ENCODE data around the gene ADGRF3.
"Not testable (repeated sequence)": the region's sequence is repeated elsewhere in the genome, so short reads cannot be mapped to it uniquely, and the experiment has no call there.

The ADGRF3 gene

DNA sequence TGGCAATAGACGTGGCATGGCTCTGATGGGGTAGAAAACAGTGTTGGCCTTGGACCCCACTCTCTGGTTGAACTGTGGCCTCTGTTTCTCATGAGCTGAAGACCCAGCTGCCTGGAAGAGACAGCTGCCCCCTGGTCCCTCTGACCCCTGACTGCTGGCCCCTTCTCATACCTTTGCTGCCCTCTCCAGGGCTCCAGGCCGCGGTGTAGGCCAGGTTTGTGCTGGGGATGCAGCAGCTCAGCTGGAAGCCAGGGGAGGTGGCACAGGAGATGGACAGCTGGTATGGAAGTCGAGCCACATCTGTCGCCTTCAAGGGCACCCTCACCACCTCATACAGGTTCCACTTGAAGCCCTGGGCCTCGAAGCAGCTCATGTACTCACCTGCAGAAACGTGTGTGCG, 32.3 kb downstream of the ADGRF3 start:
- DNase-seq: no peak

DNA sequence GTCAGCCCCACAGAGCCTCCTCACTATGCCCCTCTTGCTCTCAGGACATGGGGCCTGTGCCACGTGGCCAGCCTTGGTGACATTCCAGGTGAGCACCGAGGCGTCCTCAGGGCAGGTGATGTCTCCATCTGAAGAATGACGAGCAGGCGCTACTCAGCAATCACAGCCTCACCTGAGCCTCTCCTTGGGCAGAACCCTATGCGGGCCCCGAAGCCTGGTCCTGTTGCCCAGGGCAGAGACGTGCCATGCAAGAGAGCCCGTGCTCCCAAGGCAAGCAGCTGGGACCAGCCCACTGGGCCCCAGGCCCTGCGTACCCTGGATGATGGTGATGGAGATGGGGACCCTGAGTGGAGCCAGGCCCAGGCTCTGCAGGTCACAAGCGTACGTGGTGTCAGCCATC, 33.1 kb downstream of the ADGRF3 start:
- no peak for DNase-seq

DNA sequence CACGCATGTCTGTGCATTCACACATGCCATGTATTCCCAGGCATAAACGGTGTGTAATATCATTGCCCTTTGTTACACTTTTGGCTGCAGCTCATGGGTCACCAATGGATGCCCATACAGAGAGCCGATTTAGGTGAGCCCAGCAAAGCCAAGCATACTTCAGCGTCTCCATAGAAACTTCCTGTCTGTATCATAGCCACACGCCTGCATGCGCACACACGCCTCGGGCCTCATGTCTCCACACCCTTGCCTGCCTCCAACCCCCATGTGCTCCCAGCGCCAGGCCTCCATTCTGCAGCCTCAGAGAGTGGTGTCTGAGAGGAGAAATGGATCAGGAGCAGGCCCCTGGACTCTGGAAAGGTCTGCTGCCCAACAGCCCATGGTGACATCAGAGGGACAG, 34.1 kb downstream of the ADGRF3 start:
- no peak for DNase-seq

DNA sequence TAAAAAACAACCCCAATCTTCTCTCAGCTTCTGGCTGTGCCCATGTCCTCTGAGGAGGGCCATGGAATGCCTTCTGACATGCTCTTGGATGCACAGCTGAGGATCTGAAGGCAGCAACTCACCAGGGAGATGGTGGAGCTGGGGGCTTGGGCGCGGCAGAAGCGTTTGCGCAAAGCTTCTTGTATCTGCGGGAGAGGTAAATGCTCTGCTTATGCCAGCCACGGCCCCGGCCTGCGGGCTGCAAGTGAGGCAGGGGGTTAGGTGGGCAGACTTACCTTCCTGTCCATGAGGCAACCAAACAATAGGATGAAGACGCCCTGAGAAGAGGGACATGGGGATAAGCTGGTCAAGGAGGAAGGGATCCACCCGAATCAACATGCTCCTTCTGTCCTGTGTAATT, 36.7 kb downstream of the ADGRF3 start:
- no peak for DNase-seq

DNA sequence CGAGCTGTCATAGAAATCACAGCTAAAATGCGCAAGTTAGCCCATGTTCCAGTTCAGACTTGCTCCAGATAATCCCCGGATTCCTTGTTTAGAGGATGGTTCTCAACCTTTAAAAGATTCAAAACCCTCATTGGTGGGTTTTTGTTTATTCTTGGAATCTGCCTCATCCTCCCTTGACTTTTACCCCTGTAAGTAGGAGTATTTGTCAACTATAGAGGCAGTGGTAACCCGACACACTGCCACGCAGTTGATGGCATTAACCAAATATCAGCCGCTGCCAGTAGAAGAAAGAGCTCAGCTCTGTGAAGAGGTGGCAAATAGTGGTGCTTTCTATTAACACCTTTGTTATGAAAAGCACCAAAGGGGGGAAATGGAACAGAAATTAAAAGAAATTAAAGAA, 41.0 kb downstream of the ADGRF3 start:
- DNase-seq: no peak

DNA sequence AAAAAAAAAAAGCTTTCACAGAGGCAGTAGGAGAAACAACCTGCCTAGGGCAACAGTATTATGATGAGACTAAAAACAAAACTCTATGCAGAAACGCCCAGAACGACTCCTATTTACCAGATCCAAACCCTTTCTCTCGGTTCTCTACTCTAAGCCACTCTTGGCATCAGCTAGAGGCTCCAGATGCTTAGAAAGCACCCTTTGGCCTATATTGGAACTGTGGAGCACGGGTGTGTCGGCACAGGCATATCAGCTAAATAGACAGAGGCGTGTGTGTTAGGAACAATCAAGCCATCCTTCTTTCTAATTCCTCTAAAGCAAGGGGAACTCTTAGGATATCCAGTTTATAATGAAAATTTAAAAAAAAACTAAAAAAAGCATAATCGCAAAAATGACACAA, 41.5 kb downstream of the ADGRF3 start:
- not testable (repeated sequence) for DNase-seq

DNA sequence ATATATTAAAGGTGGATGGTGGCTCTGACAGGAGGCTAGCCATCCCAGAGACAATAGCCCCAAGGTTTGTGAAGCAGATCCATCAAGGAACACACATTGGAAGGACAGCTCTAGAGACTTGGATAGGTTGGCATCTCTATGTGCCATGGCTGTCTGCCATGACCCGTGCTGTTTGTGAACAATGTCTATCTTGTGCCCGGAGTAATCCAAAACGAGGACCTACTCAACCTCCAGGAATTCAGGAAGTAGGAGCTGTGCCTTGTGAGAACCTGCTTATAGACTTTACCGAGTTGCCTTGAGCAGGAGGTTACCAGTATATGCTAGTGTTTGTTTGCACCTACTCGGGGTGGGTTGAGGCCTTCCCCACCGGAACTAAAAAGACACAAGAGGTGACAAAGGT, 43.7 kb downstream of the ADGRF3 start:
- no peak for DNase-seq

DNA sequence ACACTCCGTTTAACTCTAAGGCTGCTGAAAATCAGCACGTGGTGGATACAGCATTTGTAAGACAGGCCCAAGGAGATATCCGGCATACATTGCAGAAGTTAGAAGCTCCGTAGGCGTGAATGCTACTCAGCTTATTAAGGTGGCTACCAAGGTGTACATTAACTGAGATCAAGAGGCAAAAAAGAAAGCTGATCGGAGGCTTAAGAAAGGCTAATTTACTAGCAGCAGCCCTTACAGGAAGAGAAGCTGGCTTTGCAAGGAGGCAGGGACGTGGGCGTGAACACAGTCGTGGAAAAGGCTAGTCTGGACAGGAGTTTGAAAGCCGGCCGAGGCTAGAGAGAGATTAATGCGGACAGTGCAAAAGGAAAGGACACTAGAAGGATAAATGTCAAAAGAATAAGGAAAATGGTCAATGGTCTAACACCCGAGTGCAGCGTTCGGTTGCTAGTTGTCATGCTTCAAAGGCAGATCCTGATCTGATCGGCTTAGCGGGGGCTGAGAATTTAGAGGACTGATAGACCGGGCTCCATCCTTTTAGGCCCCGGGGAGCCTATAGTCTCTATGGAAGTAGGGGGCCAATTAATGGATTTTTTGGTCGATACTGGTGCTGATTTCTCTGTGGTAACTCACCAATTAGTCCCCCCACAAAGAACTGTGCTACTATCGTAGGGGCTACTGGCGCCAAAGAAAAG, 46.2 kb downstream of the ADGRF3 start:
- DNase-seq: peak; percentile 28

DNA sequence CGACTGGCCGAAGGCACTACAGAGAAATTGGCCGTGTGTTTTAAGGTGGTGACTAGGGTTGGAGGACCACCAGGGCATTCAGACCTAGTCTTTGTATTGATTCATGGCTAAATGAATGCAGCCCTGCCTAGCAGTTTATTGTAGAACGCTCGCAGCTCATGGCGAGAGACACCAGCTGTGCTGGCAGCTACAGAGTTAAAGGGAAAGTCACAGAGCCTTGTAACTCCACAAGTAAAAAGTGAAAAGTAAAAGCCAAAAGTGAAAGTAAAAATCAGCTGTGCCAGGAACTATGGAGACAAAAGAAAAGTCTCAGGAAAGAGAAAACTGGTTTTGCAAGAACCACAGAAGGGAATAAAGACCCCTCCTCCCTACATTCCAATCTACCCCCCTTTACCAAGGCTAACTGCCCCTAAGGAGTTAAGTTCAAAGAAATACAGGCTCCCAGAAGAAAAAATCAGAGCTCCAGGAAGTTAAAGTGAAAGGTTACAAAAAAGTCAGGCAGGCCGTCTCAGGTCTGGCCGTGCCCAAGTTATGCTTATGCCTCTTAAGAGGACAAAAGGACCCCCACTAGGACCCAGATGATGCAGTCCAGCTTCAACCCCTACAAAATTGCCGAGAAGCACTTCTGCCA, 47.0 kb downstream of the ADGRF3 start:
- peak; percentile 39 for DNase-seq

DNA sequence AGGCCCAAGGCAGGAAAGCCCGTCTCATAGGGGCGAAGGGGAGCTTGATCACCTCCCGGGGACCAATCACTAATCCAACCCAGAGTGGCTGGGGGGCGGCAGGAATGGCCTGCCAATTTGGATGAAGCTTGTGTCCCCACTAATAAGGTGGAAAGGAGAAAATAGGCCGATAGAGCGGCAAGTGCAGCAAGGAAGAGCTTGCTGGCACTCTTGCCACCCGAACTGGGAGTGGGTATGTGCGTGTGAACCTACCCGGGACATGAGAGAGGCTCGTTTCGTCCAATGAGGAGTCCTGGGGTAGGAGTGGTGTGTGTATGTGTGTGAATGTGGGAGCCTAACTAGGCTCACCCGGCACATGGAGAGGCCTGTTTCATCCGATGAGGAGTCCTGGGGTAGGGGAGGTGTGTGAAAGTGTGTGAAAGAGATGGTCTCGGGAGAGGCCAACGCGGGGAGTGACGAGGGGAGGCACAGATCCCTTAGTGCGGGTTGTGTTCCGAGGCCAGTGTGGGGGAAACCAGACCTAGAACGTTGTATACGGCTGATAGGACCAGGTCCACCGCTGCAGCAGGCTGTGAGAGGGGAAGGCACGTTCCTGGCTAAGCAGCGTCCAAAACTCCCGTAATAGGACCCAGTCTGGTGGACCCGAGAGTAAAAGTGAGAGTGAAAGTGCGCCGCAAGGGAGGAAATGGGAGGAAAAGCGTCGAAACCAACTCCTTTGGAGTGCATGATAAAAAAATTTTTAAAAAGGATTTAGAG, 47.8 kb downstream of the ADGRF3 start:
- DNase-seq: peak; percentile 67

DNA sequence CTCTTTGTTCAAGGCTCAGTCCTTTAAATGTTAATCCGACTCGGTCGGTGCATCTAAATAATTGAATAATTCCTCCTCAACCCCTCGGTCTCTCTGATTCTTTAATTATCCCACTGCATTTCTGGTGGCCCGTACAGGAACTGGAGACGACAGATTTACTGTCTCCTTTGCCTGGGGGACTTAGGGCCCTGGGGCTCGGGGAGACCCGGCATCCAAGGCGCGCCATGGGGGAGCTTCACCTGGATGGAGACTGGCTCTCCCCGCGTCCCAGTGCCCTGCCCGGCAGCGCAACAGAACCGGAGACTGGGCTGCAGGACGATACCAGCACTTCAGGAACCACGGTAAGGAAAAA, 48.3 kb downstream of the ADGRF3 start:
- no peak for DNase-seq

DNA sequence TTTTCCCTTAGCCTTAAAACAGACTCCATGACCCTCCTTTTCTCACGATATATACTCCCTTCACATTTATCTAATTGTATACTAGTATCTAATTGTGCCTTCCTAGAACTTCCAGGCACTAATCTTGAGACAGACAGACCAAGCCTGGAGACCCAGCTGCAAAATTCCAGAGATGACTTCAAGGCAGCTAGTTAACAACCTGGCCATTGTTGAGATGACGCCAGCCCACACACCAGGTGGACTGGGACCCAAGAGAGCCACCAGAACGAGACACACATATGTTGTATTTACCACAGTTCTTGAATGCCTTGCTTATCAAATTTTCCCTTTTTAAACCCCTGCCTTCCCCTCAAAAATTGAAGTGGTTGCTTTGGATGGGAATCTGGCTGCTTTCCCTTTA, 49.5 kb downstream of the ADGRF3 start:
- no peak for DNase-seq

DNA sequence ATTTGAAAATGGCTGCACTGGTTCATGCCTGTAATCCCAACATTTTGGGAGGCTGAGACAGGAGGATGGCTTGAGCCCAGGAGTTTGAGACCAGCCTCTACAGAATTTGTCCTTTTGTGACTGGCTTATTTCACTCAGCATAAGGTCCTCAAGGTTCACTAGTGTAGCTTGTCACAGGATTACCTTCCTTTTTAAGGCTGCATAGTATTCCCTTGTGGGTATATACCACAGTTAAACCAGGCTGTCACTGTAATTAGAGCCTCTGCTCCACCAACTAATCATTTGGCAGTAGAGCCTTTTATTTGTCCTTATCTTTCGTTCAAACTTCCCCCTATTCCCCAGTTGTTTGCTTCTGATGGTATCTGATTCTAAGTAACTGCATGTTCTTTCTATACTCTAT, 51.1 kb downstream of the ADGRF3 start:
- no peak for DNase-seq

DNA sequence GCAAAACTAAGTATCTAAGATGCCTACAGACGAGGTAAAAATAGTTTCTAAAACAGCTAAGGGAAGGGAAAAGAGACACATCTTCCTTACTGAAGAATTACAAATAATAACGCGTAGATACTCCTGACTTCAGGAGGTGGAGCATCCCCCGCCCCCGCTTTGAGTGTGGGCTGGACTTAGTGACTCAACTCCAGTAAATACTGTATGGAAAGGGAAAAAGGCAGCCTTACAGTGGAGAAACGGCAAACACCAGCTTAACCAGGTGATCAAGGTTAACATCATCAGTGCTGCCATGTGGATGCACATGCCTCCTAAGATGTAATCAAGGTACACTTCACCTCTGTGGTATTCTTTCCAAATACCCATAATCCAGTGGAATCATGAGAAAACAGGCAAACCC, 53.9 kb downstream of the ADGRF3 start:
- no peak for DNase-seq

DNA sequence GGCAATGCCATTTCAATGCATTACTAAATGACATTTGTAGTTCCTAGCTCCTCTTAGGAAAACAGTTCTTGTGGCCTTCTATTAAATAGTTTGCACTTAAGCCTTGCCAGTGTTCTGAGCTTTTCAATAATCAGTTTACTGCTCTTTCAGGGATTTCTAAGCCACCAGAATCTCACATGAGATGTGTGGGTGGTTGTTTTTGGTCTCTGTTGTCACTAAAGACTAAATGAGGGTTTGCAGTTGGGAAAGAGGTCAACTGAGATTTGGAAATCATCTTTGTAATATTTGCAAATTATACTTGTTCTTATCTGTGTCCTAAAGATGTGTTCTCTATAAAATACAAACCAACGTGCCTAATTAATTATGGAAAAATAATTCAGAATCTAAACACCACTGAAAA, 56.6 kb downstream of the ADGRF3 start:
- no peak for DNase-seq

DNA sequence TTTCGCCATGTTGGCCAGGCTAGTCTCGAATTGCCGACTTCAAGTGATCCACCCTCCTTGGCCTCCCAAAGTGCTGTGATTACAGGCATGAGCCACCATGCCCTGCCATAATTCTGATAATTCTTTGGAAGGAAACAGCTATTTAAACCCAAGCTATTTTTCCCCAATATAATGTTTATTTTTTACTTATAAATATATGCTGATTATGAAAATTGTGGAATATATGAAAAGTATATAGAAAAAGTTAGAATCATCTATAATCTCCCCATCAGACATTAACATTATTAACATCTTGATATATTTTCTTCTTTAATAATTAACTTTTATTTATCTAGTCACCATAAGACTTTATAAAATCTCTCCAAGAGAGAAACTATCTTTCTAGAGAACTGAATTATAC, 60.7 kb downstream of the ADGRF3 start:
- no peak for DNase-seq

DNA sequence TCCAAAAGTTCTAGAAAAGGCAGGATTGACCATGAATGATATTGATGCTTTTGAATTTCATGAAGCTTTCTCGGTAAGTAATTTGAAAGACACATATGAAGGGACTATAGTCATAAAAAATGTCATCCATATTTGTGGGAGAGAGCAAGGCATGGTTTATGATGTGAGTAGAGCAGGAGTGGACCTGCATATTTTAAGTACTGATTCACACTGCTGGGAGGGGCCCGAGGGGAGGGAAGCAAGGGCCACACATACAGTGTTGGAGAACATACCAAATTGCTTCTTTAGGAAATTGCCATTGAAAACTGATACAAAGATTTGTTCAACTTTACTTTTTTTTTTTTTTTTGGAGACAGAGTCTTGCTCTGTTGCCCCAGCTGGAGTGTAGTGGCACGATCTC, 62.5 kb downstream of the ADGRF3 start:
- no peak for DNase-seq

DNA sequence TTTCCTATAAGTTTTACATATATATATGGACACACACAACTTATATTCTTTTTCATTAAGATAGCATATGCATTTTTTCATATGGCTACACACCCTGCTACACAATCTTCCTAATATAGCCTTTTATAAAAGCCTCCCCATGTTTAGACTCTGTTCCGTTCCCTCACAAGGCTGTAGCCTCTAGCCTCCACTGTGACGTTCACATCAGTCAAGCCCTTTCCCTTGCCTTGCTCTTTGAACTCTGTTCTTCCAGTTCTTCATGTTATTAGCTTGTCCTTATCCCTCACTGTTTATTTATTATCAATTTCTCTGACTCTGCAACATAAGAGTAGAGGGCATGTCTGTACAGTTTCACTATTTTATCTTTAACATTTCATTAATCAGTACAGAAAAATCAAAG, 63.0 kb downstream of the ADGRF3 start:
- DNase-seq: no peak

DNA sequence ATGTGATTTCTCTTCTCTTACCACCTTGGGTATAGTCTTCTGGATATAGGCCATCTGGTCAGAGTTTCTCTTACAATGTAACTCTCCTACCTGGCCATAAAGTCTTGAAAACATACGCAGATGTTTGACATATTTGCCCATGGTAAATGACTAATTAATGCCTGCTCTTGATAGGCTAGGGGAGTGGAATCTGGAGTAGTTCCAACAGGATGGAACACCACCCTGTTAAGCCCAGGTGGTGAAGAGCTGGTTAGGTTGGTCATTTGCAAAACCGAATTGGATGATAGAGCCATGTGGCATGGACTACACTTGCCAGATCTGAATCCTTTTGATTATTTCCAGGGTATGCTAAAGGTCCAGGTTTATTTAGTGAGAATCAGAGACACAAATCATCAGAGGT, 65.4 kb downstream of the ADGRF3 start:
- DNase-seq: no peak

DNA sequence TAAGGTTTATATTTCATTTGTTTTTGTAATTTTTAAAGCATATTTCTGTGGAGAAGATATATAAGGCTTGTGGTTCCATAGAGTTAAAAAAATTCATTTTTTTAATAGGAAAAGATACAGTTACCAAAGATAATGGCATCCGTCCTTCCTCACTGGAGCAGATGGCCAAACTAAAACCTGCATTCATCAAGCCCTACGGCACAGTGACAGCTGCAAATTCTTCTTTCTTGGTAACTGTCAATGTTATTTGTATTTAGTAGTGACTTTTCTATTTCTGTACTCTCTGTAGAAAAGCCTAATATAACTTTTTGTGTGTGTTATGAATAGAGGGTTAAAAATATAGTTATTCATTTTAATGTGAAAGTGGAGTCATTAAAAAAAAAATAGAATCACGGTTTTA, 66.7 kb downstream of the ADGRF3 start:
- no peak for DNase-seq

DNA sequence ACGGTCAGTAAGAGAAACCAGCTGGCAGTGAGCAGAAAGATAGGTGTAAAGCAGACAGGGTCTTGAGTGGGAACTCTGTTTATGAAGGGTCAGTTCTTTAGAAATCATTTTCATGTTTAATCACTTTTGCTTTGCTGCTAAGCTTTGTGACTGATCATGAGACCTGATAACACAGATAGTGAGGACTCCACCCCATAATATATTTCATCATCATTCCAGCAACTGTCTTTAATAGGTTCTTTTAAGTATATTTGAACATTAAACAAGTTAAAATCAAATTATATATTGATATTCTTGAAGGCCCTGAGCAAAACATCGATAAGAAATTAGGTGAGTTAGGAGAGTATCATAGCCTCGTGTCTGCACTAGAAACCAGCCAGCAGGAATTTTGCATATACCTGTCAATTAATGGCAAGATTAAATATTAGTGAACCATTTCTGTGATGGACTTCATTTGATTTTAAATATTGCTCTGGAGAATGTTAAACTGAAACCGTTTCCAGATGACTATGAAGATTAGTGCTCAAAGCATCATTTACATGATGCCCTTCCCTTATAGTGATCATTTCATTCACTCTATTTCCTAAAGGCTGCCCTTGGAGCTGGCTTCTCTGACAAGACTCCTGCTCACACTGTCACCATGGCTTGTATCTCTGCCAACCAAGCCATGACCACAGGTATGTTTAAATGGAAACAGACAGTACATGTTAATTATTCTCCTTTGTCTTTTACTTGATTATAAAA, 69.9 kb downstream of the ADGRF3 start:
- DNase-seq: no peak

DNA sequence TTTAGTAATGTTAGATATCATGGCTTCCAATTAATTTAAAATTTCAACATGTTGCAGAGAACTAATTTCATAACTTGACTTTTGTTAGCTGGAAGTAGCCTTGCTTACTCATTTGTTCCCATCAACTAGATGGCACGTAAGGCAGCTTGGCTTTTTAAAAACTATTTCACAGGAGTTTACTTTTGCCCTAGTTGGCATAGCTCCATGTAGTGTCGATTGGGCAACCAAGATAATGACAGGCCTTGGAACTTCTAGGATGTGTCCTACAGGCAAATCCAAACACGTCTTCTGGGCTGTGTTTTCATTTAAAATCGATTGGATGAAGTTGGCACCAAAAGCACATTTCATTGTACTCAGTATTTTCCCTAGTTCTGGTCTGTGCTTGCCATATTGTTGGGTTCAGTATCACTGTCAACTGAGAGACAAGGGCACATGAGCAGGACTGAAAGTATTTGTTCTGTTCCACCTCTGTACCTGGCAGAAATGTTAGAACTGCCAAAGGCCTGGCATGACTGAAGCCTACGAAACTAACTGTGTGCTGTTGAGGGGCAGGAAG, 72.5 kb downstream of the ADGRF3 start:
- DNase-seq: no peak

DNA sequence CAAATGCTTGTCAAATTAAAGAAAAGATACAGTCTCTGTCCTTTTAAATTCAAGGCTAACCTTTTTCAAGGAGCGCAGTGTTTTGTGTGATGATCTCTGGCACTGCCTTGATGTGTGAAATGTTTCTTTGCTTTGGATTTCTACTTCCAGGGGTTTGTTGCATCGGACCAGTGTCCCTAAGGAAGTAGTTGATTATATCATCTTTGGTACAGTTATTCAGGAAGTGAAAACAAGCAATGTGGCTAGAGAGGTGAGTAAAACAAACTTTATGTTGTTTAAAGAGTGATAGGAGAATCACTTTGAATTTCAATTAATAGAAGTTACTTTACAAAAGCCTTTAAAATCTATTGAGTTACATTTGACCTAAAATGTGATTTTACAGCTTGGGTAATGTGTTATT, 73.1 kb downstream of the ADGRF3 start:
- DNase-seq: no peak
